Cardiac muscle cell (in vitro differentiated cells and primary cell): ENCODE data around the gene MT1X. TPM values are rescaled to one million over a fixed set of nuclear protein-coding genes. Genes with fewer than 3 reads are reported as not detected.

ENCODE experiments used
- DNase-seq, 2 donors: peaks; one replicate each; pipeline versions ENCODE4 v3.0.0 to v3.0.0-alpha.2; 2010 to 2017; ENCODE audit warnings: low read depth in 1 of 2, low spot score in 1 of 2
- H3K27ac ChIP-seq: fragments of 200-600 bp; sonication (generic); 2 replicates; pipeline ENCODE4 v1.5.1; 2016
- H3K27me3 ChIP-seq: fragments of 200-600 bp; sonication (generic); 2 replicates; pipeline ENCODE4 v1.6.0; 2016; ENCODE audit warnings: control low read depth
- H3K36me3 ChIP-seq: fragments of 200-600 bp; sonication (generic); 2 replicates; pipeline ENCODE4 v1.5.1; 2016; ENCODE audit warnings: control low read depth
- H3K4me1 ChIP-seq: fragments of 200-600 bp; sonication (generic); 2 replicates; pipeline ENCODE4 v1.8.1; 2017; ENCODE audit warnings: low read depth, mild to moderate bottlenecking, mixed run types
- H3K4me3 ChIP-seq: fragments of 200-600 bp; sonication (generic); 2 replicates; pipeline ENCODE4 v1.5.1; 2016; ENCODE audit warnings: mild to moderate bottlenecking
- H3K9me3 ChIP-seq: fragments of 200-600 bp; sonication (generic); 2 replicates; pipeline ENCODE4 v1.5.1; 2017; ENCODE audit warnings: low read depth, mild to moderate bottlenecking, control low read depth
- CTCF ChIP-seq: IDR thresholded peaks from 2 replicates; pipeline ENCODE4 v1.5.1; 2012; ENCODE audit warnings: low read depth, mild to moderate bottlenecking, low read length
- polyA plus RNA-seq: library from polyadenylated mRNA; unstranded; fragments of >200 nt; fragmentation: Nextera tagmentation; extraction: Ambion mirVana; gene quantifications from 2 replicates; pipeline ENCODE4 v1.2.1, GENCODE V29; 2016
- total RNA-seq: library from RNA; depleted of rRNA; stranded (reverse); fragments of >200 nt; gene quantifications from 2 replicates; pipeline ENCODE4 v1.2.3, GENCODE V29; 2016

The MT1X gene
- total and polyA plus RNA-seq, 2 experiments from 2014 or later, result 5.7 to 11.1 TPM

- no peaks in the 10 kb centered on the region for H3K27me3 ChIP-seq
- H3K4me1 ChIP-seq, result no peaks in the 10 kb centered on the region
- no peaks in the 10 kb centered on the region for H3K9me3 ChIP-seq
- no peak overlapping the region for H3K27ac ChIP-seq
- DNase-seq, result no peak
- no peak for TF ChIP-seq CTCF
- no peaks in the 10 kb centered on the region for H3K36me3 ChIP-seq
- H3K4me3 ChIP-seq, result no peak overlapping the region
Measured at GRCh38 chr16:56697456-56698155, 15.3 kb downstream of the MT1X start.

GRCh38 chr16:56700195-56700594 lies 17.9 kb downstream of the MT1X start:
- H3K27ac ChIP-seq, result no peak overlapping the region
- H3K9me3 ChIP-seq, result no peaks in the 10 kb centered on the region
- no peak overlapping the region for H3K4me3 ChIP-seq
- H3K27me3 ChIP-seq, result no peaks in the 10 kb centered on the region
- H3K4me1 ChIP-seq, result no peaks in the 10 kb centered on the region
- DNase-seq, result no peak
- H3K36me3 ChIP-seq, result no peaks in the 10 kb centered on the region
- no peak for TF ChIP-seq CTCF

- Histone ChIP-seq H3K4me3 (no peak overlapping the region), H3K9me3 (no peaks in the 10 kb centered on the region), H3K27ac (no peak overlapping the region), H3K4me1 (no peaks in the 10 kb centered on the region), H3K27me3 (no peaks in the 10 kb centered on the region), H3K36me3 (no peaks in the 10 kb centered on the region)
- no peak for DNase-seq
- no peak for TF ChIP-seq CTCF
Measured at GRCh38 chr16:56700631-56701030, 18.4 kb downstream of the MT1X start.

- no peak for TF ChIP-seq CTCF
- H3K4me3 ChIP-seq, result no peak overlapping the region
- no peaks in the 10 kb centered on the region for H3K9me3 ChIP-seq
- no peaks in the 10 kb centered on the region for H3K36me3 ChIP-seq
- no peak for DNase-seq
- H3K27me3 ChIP-seq, result no peaks in the 10 kb centered on the region
- H3K27ac ChIP-seq, result no peak overlapping the region
- H3K4me1 ChIP-seq, result no peaks in the 10 kb centered on the region
Measured at GRCh38 chr16:56701534-56701933, 19.3 kb downstream of the MT1X start.

- Histone ChIP-seq H3K4me1 (no peaks in the 10 kb centered on the region), H3K9me3 (no peaks in the 10 kb centered on the region), H3K36me3 (no peaks in the 10 kb centered on the region), H3K27me3 (no peaks in the 10 kb centered on the region), H3K4me3 (no peak overlapping the region), H3K27ac (no peak overlapping the region)
- DNase-seq, result no peak
- no peak for TF ChIP-seq CTCF
Measured at GRCh38 chr16:56702836-56703235, 20.6 kb downstream of the MT1X start.
